Erythroblast (primary cell): ENCODE measurements around the gene TSHB.

Source experiments
- GATA1 ChIP-seq: IDR thresholded peaks from 2 replicates; pipeline ENCODE4 v1.6.1; 2011; ENCODE audit warnings: low read depth, mild to moderate bottlenecking, control low read depth, low read length, moderate library complexity
- POLR2A ChIP-seq: IDR thresholded peaks from 2 replicates; pipeline ENCODE4 v1.6.1; 2011; ENCODE audit warnings: mild to moderate bottlenecking, low read length

- no peak for TF ChIP-seq POLR2A
- TF ChIP-seq GATA1: no peak
Measured at GRCh38 chr1:115023593-115023992, 6.0 kb upstream of the TSHB start.
